CD4-positive, alpha-beta T cell treated with Interleukin-10 for 1 hour (primary cell): Measurements from ENCODE around the gene AXIN2.

ENCODE experiments used
- DNase-seq: peaks from one replicate; pipeline ENCODE4 v3.0.0-alpha.2; 2020

AXIN2 gene, protein sequence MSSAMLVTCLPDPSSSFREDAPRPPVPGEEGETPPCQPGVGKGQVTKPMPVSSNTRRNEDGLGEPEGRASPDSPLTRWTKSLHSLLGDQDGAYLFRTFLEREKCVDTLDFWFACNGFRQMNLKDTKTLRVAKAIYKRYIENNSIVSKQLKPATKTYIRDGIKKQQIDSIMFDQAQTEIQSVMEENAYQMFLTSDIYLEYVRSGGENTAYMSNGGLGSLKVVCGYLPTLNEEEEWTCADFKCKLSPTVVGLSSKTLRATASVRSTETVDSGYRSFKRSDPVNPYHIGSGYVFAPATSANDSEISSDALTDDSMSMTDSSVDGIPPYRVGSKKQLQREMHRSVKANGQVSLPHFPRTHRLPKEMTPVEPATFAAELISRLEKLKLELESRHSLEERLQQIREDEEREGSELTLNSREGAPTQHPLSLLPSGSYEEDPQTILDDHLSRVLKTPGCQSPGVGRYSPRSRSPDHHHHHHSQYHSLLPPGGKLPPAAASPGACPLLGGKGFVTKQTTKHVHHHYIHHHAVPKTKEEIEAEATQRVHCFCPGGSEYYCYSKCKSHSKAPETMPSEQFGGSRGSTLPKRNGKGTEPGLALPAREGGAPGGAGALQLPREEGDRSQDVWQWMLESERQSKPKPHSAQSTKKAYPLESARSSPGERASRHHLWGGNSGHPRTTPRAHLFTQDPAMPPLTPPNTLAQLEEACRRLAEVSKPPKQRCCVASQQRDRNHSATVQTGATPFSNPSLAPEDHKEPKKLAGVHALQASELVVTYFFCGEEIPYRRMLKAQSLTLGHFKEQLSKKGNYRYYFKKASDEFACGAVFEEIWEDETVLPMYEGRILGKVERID

DNA sequence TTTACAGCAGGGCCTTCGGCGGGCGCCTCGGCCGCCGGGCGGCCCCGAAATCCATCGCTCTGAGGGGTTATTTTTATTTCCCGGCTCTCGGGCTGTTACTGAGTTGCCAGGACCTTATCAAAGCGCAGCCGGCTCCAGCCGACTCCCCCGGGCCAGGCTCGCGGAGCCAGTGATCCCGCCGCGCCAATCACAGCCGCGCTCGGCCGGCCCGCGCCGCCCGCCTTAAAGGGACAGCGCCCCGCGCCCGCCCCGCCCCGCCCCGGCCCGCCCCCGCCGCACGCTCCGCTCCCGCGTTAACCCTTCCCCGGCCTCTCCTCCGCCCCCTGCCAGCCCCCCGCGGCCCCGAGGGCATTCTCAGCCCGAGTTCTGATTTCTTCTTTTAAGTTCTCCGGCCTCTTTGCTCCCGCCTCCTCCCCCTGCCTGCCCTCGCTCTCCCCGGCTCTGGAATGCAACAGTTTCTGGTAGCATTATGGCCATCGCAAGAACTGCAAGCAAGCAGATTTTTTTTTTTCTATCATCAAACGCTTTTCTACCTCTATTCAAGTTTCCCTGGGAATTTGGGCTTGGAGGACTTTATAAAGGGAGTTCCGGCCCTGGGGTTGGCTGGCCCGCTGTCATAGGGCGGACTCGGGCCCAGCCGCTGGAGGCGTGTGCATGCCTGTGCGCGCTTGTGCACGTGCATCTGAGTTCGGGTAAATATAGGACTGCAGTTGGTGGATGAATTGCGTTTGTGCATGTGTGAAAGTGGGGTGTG lies at the start of gene AXIN2:
TSS of gene AXIN2 (minus strand) at position 197 of the 754 bp plus-strand sequence. CDS start 3,028 bp downstream, outside the sequence.
- peak; percentile 89 for DNase-seq

DNA sequence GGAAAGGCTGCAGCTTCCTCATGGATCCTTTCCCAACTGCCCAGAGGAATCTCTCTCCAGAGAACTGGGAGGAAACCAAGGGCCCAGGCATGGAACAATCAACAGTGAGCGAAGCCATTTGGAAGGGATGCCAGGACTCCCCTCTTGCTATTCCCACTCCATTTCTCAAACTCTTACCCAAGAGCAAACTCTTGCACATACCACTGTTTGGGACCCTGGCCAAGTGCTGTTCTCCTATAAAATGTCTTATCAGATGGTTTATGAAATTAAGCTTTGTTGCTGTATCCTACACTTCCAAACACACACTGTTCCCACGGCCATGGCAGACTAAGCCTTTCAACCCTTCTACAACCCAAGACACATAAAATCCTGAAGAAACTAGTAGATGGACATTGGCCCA lies 48.3 kb upstream of the AXIN2 start:
- DNase-seq: no peak

DNA sequence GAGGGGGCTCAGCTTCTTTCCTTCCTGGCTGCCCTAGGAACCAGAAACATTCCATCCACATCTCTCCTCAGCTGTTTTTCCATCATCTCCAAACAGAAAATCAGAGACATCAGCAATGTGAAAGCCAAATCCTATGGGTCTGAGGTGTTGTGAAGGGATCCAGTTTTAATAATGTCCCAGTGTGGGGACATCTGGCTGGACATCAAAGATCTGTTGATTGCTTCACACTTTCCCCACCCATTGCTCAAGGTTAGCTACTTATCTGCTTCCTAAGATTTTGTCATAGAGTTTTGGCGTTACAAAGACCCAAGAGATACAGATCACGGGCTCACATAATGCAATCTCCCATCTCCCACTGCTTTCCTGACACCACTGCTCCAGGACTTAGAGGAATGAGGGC lies 47.8 kb upstream of the AXIN2 start:
- no peak for DNase-seq

- no peak for DNase-seq
Observed at GRCh38 chr17:65604070-65604469, 42.6 kb upstream of the AXIN2 start.

DNA sequence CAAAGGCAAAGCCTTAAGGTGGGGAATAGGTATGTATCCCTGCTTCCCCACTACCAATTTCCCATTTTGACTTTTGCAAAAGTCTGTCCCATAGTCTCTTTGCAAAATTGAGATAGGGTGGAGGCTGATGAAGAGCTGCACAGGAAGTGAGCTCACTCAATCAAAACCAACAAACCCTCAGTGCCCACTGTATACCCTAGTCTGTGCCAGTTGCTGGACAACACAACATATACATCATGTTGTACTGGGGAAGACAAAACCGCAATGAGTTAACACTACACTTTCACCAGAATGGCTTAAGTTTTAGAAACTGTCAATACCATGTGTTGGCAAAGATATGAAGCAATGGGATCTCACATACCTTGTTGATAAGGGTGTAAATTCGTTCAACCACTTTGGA lies 40.4 kb upstream of the AXIN2 start:
- no peak for DNase-seq

DNA sequence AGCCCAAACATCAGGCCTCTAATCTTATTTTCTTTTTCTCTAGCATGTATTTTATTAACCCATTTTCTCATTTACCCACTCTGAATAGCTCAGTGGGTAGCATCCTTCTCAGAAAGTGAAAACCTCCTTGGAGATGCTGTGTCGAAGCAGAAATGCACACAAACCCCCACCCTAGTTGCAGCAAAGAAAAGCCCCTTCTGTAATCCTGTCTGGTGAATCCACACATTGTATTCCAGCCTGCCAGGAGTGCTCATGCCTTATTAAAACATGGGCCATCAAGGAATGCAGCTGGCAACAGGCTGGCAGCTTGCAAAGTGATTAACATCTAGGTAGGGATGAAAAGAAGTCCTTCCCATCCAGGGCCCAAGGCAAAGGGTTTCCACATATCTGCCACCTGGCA lies 39.7 kb upstream of the AXIN2 start:
- no peak for DNase-seq

DNA sequence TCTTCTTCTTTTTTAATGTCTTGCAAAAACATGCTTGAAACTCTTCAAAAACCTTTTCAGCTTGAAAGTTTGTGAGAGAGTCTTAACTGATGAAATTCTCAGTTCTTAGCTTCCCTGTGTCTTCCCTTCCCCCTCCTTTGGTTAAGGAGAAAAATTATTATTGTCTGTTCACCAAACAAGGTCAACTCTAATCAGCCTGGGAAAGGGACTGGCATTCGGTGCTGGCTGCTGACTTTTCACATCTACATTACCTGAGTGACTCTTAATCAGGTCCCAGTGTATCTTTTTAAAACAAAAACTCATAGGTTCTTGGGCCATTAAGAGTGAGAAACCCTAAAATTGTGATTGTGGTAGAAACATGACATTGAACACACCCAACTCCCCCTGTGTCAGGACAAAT lies 39.1 kb upstream of the AXIN2 start:
- DNase-seq: no peak

- no peak for DNase-seq
Observed at GRCh38 chr17:65599650-65600049, 38.2 kb upstream of the AXIN2 start.

DNA sequence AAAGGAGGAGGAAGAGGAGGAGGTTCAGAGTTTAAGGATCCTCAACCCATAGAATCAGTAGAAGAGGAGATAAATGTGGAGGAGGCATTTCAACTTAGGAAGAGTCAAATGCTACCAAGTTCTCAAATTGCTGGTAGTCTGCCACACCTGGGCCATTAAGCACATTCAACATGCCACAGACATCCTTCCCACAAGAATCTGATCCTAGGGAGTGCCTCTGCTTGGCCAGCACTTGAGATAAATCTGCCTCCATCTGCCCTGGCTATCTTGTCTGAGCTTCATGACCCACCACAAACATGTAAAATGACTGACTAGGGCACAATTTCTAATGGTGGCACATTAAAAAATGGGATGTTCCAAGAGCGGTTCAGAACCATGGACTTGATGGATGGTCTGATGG lies 37.3 kb upstream of the AXIN2 start:
- no peak for DNase-seq

GRCh38 chr17:65595071-65595656 lies 33.7 kb upstream of the AXIN2 start:
- no peak for DNase-seq

- no peak for DNase-seq
Observed at GRCh38 chr17:65593855-65594845, 32.7 kb upstream of the AXIN2 start.

DNA sequence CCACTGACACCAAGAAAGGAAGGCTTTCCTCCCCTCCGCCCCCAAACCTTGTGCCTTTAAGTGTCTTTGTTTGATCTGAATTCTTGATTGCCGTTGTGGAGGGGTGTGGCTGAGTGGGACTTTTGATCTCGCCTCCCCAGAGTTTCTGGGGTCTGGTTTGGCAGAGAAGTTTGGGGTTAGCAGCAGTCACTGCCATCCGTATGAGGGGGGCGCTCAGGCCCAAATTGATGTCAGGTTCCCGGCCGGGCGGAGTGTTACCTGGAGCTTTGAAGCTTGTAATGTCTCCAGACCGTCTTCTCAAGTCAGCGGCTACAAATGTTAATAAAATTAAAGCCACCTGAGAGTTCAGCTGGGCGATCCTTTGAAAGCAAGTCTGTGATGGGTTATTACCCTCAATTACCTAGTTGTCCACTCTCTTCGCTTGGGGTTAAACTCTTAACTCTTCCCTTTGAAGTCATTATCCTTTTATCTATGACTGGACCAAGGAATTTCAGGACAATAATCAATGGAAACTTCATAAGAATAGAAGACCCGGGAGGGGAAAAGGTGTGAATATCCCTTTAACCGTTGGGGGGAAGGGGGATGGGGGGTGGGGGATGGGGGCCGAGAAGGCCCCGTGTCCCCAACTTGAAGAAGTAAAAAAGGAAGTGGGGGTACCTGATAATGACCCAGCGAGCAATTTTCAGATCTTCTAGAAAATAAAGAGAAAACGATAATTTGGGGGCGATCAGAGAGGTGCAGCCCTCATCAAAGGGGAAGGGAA lies 31.8 kb upstream of the AXIN2 start:
- no peak for DNase-seq

DNA sequence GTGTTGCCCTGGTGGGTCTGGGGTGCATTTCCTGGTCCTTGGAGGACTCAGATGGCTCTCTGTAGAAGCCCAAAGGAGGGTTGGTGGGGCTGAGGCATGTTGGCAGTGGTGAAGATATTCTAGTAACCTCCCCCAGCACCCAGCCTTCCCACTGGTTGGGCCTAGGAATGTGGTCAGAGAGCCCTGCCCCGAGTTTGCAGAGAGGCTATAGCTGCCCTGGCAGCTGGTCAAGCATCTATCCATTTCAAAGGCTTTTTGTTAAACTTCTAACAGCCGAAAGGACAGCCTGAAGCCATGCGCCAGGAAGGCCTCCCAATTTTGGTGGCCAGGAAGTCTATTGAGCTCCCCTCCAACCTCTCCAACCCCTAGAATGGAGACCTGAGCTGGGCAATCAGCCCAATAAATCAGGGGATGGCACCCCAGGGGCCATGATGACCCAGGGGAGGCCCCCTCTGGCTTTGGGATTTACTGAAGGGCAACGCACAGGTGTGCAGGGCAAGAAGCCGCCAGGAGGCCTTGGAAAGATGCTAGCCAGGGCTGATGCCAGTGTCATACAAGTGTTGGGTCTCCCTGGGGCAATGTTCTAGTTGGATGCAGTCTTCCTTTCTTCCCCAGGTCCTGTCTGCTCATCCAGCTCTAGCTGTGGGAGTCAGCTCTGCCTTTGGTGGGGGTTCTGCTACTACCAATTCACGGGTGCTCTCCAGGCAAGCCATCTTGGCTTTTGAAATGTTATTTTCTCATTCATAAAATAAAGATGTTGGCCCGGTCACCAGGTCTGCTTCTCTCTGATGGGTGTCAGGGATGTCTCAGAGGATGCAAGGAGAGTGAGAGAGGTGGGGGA lies 30.9 kb upstream of the AXIN2 start:
- DNase-seq: no peak

- DNase-seq: no peak
Observed at GRCh38 chr17:65589321-65589720, 27.9 kb upstream of the AXIN2 start.

DNA sequence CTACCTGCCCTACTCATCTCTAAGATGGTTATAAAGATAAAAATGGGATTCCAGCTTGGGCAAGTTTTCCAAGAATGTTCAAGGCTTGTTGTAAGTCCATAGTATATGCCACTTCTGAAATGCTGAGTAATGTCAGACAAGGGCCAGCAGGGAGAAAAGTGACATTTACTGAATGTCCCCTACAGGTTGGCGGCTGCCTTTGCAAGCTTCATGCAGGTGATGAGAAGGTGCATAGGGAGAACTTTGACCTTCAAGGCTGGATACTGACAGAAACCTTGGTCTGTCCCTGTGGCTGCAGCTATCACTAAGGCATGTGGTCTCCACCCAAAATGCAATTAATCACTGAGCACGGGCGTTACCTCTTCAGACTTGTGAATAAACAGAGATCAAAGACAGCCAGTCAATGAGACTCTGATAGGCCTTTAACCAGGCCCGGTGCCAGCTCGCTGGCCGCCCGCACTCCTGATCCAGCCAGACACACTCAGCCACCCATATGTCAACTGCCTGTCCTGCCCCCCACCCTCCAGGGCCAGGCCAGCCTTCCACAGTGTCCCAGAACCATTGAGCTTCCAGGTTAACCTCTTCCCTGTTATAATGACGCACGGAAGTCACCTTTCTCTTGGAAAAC lies 26.8 kb upstream of the AXIN2 start:
- no peak for DNase-seq

GRCh38 chr17:65587534-65588180 lies 26.2 kb upstream of the AXIN2 start:
- no peak for DNase-seq

GRCh38 chr17:65586899-65587298 lies 25.5 kb upstream of the AXIN2 start:
- DNase-seq: no peak

DNA sequence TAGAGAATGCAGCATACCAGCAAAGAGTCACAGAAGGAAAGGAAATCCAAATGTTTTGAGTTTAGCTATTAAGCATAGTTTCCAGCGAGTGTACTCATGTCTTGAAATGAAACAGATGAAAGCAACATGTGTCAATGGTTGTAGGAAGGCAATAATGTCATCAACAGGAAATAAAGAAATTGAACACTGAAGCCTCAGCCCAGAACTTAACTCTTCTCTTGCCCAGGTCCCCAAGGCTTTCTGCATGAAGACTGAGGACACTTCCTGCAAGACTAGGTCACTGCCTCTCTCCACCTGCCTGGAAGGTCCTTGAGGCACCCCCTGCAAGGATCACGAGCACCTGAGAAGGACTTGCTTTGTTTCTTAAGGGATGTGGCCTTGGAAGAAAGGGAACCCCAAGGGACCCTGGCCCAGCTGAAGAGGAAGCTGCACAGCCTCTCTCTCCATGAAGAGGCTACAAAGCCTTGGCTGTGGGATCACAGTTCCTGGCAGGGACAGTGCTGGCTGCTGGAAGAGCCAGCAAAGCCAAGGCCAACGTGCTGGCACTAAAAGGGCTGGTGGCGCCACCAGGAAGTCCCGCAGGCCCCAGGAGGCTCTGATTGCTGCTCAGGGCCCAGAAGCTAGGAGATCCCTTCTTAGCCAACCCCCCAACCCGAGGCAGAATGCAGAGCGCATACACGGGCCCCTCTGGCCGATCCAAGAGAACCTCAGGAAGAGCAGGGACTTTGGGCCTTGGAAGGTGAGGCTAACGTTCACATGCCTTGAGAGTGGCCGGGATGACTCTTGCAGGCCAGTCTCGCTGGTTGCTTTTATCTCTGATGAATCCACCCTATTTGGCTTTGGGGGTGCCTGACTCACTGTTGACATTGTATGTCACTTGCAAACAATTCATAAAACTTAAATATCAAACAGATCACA lies 23.4 kb upstream of the AXIN2 start:
- no peak for DNase-seq
